ENCODE results near the gene CCSER1. TPM values are rescaled to one million over a fixed set of nuclear protein-coding genes. Genes with fewer than 3 reads are reported as not detected.

Gene CCSER1
- total RNA-seq, 1 experiment from 2014 or later = 5.9 TPM

DNA sequence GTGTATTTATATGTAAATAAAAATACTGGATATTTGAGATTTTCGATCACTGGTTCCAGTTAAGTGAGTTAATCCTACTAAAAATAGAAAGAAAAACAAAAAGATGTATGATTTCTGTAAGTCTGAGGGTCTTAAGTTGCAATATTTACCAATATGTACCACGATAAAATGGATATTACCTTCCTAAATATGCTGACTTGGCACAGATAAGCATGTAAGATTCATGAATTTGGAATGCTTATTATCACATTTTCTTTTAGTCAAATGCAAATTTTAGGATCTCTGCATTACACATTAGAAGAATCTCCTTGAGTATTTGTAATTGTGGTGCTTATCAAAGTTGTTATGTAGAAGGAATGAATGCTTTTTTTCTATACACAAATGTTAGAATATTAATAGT, 1158.3 kb downstream of the CCSER1 start:
- POLR2A ChIA-PET (ENCODE audit: unreplicated experiment) = no interaction called here
- TF ChIP-seq EZH2 (IDR thresholded peaks at IDR 0.05; ENCODE audit: low read depth) = no peak
- TF ChIP-seq, protein P1, sequence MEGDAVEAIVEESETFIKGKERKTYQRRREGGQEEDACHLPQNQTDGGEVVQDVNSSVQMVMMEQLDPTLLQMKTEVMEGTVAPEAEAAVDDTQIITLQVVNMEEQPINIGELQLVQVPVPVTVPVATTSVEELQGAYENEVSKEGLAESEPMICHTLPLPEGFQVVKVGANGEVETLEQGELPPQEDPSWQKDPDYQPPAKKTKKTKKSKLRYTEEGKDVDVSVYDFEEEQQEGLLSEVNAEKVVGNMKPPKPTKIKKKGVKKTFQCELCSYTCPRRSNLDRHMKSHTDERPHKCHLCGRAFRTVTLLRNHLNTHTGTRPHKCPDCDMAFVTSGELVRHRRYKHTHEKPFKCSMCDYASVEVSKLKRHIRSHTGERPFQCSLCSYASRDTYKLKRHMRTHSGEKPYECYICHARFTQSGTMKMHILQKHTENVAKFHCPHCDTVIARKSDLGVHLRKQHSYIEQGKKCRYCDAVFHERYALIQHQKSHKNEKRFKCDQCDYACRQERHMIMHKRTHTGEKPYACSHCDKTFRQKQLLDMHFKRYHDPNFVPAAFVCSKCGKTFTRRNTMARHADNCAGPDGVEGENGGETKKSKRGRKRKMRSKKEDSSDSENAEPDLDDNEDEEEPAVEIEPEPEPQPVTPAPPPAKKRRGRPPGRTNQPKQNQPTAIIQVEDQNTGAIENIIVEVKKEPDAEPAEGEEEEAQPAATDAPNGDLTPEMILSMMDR (conservative IDR thresholded peaks at IDR 0.05) = no peak
- Histone ChIP-seq H3K27me3 (ENCODE audit: insufficient read depth, low read depth) (no peaks in the 10 kb centered on the region), H3K9me3 (ENCODE audit: insufficient read depth, low read depth) (no peaks in the 10 kb centered on the region), H2AFZ (no peak overlapping the region), H3K79me2 (ENCODE audit: low read depth) (no peaks in the 10 kb centered on the region), H3F3A (ENCODE audit: insufficient read depth, low read depth) (no peaks in the 10 kb centered on the region), H3K36me3 (ENCODE audit: low read depth) (no peaks in the 10 kb centered on the region), H3K27ac (no peak overlapping the region), H3K4me3 (no peak overlapping the region), H3K4me2 (no peak overlapping the region), H4K20me1 (ENCODE audit: insufficient read depth) (no peaks in the 10 kb centered on the region), H3K4me1 (replicated peaks; ENCODE audit: insufficient read depth) (no peaks in the 10 kb centered on the region), H3K9me2 (ENCODE audit: insufficient read depth) (no peaks in the 10 kb centered on the region)
- no peak for DNase-seq
- CTCF ChIA-PET = no interaction called here
- intact Hi-C loops (cut with micrococcal nuclease; ENCODE audit: unreplicated experiment) = no loop called here
- no TSS peak for BruUV-seq (replicated peaks)

DNA sequence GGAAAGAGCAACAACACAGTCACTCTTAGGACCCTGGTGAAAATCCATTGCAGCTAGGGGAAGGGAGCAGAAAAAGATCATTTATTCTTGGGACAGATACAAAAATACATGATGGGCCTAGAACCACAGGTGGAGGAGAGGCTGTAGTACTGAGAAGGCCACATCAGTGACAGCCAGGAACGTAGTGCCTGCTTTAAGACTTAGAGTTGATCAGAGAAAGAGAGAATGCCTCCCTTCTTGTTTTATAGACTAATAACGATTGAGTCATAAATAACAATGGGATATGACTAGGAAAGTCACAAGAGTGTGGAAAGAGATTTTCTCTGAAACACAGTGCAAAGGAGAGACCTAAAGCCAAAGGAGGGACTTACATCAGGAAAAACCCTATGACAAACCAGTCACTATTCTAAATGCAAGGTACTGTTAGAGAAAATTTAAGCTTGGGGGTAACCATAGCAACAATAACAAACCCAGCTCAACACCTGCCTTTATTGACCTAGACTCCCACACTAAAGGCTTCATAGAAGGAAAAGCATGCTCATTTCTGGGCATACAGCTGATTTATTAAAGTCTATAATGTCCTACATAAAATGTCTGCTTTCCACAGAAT, 1161.6 kb downstream of the CCSER1 start:
- ChIA-PET CTCF (no interaction called here), POLR2A (ENCODE audit: unreplicated experiment) (no interaction called here)
- Histone ChIP-seq H3K9me2 (ENCODE audit: insufficient read depth) (no peaks in the 10 kb centered on the region), H3K36me3 (ENCODE audit: low read depth) (no peaks in the 10 kb centered on the region), H3K27ac (no peak overlapping the region), H3K4me1 (replicated peaks; ENCODE audit: insufficient read depth) (no peaks in the 10 kb centered on the region), H3K4me2 (no peak overlapping the region), H2AFZ (no peak overlapping the region), H3K27me3 (ENCODE audit: insufficient read depth, low read depth) (no peaks in the 10 kb centered on the region), H3K4me3 (no peak overlapping the region), H3F3A (ENCODE audit: insufficient read depth, low read depth) (no peaks in the 10 kb centered on the region), H4K20me1 (ENCODE audit: insufficient read depth) (no peaks in the 10 kb centered on the region), H3K9me3 (ENCODE audit: insufficient read depth, low read depth) (no peaks in the 10 kb centered on the region), H3K79me2 (ENCODE audit: low read depth) (no peaks in the 10 kb centered on the region)
- no TSS peak for BruUV-seq (replicated peaks)
- intact Hi-C loops (cut with micrococcal nuclease; ENCODE audit: unreplicated experiment) = no loop called here
- DNase-seq = no peak
- TF ChIP-seq, protein P1 (conservative IDR thresholded peaks at IDR 0.05) = no peak
- no peak for TF ChIP-seq EZH2 (IDR thresholded peaks at IDR 0.05; ENCODE audit: low read depth)

DNA sequence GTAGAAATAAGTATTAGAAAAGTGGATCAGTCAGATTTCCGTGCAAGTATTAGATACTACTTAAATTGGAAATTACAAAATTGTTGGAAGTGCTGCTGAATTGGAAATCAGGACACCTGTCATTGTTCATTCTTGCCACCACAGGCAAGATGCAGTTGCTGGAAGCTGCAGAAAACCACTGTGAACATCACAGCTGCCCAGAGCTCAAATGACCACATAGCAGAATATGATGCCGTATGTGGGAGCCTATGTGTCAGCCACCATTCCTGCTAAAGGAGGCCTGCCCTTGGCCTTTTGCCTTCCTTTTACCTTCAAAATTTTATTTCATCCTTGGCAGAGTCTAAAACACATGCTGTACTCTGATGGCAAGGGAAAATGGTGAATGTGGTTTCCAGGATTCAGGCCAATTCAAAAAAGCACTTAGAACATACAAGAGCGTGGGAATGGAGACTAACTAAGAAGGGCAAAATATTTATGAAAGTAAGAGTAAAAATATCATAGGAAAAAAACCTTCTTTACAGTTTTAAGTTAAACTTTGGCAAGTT, 1171.0 kb downstream of the CCSER1 start:
- no peak for DNase-seq
- Histone ChIP-seq H2AFZ (no peak overlapping the region), H3K9me3 (ENCODE audit: insufficient read depth, low read depth) (no peaks in the 10 kb centered on the region), H3K4me1 (replicated peaks; ENCODE audit: insufficient read depth) (no peaks in the 10 kb centered on the region), H3K9me2 (ENCODE audit: insufficient read depth) (no peaks in the 10 kb centered on the region), H4K20me1 (ENCODE audit: insufficient read depth) (no peaks in the 10 kb centered on the region), H3K4me3 (no peak overlapping the region), H3F3A (ENCODE audit: insufficient read depth, low read depth) (no peaks in the 10 kb centered on the region), H3K79me2 (ENCODE audit: low read depth) (no peaks in the 10 kb centered on the region), H3K27ac (no peak overlapping the region), H3K36me3 (ENCODE audit: low read depth) (no peaks in the 10 kb centered on the region), H3K4me2 (no peak overlapping the region), H3K27me3 (ENCODE audit: insufficient read depth, low read depth) (no peaks in the 10 kb centered on the region)
- ChIA-PET POLR2A (ENCODE audit: unreplicated experiment) (no interaction called here), CTCF (no interaction called here)
- TF ChIP-seq, protein P1 (conservative IDR thresholded peaks at IDR 0.05) = no peak
- TF ChIP-seq EZH2 (IDR thresholded peaks at IDR 0.05; ENCODE audit: low read depth) = no peak
- BruUV-seq (replicated peaks) = no TSS peak
- intact Hi-C loops (cut with micrococcal nuclease; ENCODE audit: unreplicated experiment) = no loop called here

Measured in PC-9 (cell line).